A673 (cell line): Measurements from ENCODE around the gene MIEF1. TPM values are rescaled to one million over a fixed set of nuclear protein-coding genes. Genes with fewer than 3 reads are reported as not detected.

ENCODE experiments used
- BruUV-seq: library from RNA; stranded (reverse); fragments of 400-500 nt; replicated peaks from 2 replicates; lab custom pipeline; 2021; lab: Mats Ljungman, UMichigan
- CTCF ChIA-PET: fragments of 300-600 bp; sonication (Branson Sonifier 250); formaldehyde crosslinking; loops from one replicate; lab custom pipeline; 2022; ENCODE audit warnings: antibody characterized with exemption; lab: Charles Lee
- POLR2A ChIA-PET: fragments of 300-600 bp; sonication (Branson Sonifier 250); formaldehyde crosslinking; loops from one replicate; lab custom pipeline; 2022; ENCODE audit warnings: antibody characterized with exemption; ENCODE audit not compliant: low non-redundant PET; lab: Charles Lee
- DNase-seq: peaks from one replicate; pipeline ENCODE4 v3.0.0-alpha.2; 2015; ENCODE audit warnings: low spot score
- H3K27ac ChIP-seq: fragments of 200-600 bp; sonication (generic); 2 replicates; pipeline ENCODE4 v1.5.1; 2016; ENCODE audit warnings: mixed run types, low read depth, mild to moderate bottlenecking, mixed read lengths, antibody characterized with exemption, low read length; ENCODE audit not compliant: poor library complexity, severe bottlenecking
- H3K27me3 ChIP-seq: fragments of 200-600 bp; sonication (generic); replicated peaks from 2 replicates; pipeline ENCODE4 v1.6.1; 2017; ENCODE audit warnings: mixed run types, low read depth, mild to moderate bottlenecking, mixed read lengths, antibody characterized with exemption, low read length; ENCODE audit not compliant: insufficient read depth, poor library complexity
- H3K36me3 ChIP-seq: fragments of 200-600 bp; sonication (generic); 2 replicates; pipeline ENCODE4 v1.6.1; 2016; ENCODE audit warnings: mixed run types, mild to moderate bottlenecking, mixed read lengths, antibody characterized with exemption, low read length; ENCODE audit not compliant: insufficient read depth, poor library complexity, severe bottlenecking
- H3K4me1 ChIP-seq: fragments of 200-600 bp; sonication (generic); 2 replicates; pipeline ENCODE4 v1.6.1; 2017; ENCODE audit warnings: mixed run types, mild to moderate bottlenecking, mixed read lengths, antibody characterized with exemption, low read length; ENCODE audit not compliant: insufficient read depth, poor library complexity, severe bottlenecking
- H3K4me3 ChIP-seq: fragments of 200-600 bp; sonication (generic); 2 replicates; pipeline ENCODE4 v1.5.1; 2016; ENCODE audit warnings: low read depth, mixed run types, mild to moderate bottlenecking, mixed read lengths, low read length; ENCODE audit not compliant: poor library complexity, severe bottlenecking
- H3K9me3 ChIP-seq: fragments of 200-600 bp; sonication (generic); 2 replicates; pipeline ENCODE4 v1.6.1; 2016; ENCODE audit warnings: mixed run types, low read depth, mild to moderate bottlenecking, mixed read lengths, antibody characterized with exemption, low read length; ENCODE audit not compliant: poor library complexity, severe bottlenecking
- CTCF ChIP-seq: fragments of 300-800, 200-600 bp; sonication (generic); conservative IDR thresholded peaks from 2 replicates; pipeline ENCODE4 v1.5.1; 2017; ENCODE audit warnings: low read depth, mild to moderate bottlenecking, antibody characterized with exemption, low read length, moderate library complexity, mixed read lengths
- EZH2 ChIP-seq: fragments of 200-600 bp; sonication (generic); IDR thresholded peaks from 2 replicates; pipeline ENCODE4 v1.6.1; 2017; ENCODE audit warnings: borderline replicate concordance, low read depth, mild to moderate bottlenecking, mixed read lengths, antibody characterized with exemption, low read length; ENCODE audit not compliant: poor library complexity, severe bottlenecking
- intact Hi-C: fragments of 100-400 bp; cut with micrococcal nuclease; formaldehyde crosslinking; loops from one replicate; pipeline ENCODE4 v1.10.0; 2022; ENCODE audit not compliant: unreplicated experiment
- total RNA-seq: library from RNA; stranded (reverse); gene quantifications from 2 replicates; pipeline ENCODE4 v1.2.3, GENCODE V29; 2021

Gene MIEF1
- total RNA-seq, 1 experiment from 2014 or later, result 55.1 TPM

DNA sequence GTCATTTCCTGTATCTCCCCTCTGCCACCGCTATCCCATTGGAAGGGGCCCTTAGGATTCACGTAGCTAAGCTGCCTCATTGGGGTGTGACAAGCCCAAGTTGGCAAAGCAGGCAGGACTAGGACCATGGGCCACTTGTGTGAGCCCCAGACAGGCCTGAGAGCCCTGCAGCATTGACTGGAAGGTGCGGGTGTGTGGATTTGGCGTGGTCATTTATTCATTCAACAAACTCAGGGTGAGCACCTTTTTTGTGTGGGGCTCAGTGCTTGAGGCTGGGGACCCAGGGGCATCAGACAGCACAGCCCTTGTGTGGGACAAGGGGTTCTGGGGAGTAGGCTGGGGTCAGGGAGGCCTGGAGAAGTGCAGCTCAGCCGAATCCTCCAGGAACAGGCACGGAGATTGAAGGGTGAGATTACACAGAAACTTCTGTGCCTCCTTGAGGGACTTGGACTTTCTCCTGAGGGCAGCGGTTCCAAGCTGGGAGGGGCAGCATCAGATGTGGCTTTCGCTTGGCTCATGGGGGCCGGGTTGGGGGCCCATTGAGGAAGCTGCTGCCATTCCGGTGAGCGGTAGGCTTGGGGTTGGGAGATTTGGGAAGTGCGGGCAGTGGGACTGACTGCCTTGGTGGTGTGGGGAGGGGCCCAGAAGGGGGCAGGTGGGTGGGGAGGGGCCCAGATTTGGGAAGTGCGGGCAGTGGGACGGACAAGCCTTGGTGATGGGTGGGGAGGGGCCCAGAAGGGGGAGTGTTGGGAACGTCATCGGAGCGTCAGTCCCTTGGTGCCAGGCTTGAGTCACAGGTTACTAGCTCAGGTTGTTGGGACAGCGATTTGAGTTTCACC is 33.4 kb upstream of the MIEF1 start:
- no peak overlapping the region for H3K4me3 ChIP-seq
- no peaks in the 10 kb centered on the region for H3K36me3 ChIP-seq
- H3K9me3 ChIP-seq, result no peaks in the 10 kb centered on the region
- H3K27me3 ChIP-seq, result no peaks in the 10 kb centered on the region
- DNase-seq, result no peak
- H3K27ac ChIP-seq, result no peak overlapping the region
- no TSS peak for BruUV-seq
- intact Hi-C loops, result no loop called here
- no peak for TF ChIP-seq CTCF
- ChIA-PET CTCF (no interaction called here), POLR2A (no interaction called here)
- peaks cover 14% of the 10 kb centered on the region for H3K4me1 ChIP-seq

DNA sequence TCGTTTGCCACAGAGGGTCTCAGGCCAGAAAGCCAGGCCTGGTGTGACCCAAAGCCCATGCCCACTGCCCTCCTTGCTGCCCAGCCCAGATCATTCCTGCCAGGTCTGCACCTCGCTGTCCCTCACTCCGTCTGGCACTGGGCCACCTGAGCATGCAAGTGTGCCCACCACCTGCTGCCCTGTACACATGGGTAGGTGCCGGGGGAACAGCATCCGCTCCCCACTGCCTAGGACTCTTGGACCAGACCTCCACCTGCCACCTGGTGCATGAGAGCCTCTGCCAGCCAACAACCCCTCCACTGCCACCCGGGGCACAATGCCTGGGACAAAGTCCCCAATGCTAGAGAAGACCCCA is 32.8 kb upstream of the MIEF1 start:
- no peak overlapping the region for H3K27ac ChIP-seq
- no peak for DNase-seq
- ChIA-PET POLR2A (no interaction called here), CTCF (no interaction called here)
- H3K9me3 ChIP-seq, result no peaks in the 10 kb centered on the region
- intact Hi-C loops, result no loop called here
- no peak overlapping the region for H3K4me3 ChIP-seq
- H3K4me1 ChIP-seq, result peaks cover 14% of the 10 kb centered on the region
- no peaks in the 10 kb centered on the region for H3K36me3 ChIP-seq
- BruUV-seq, result no TSS peak
- TF ChIP-seq EZH2 (no peak), CTCF (no peak)
- no peaks in the 10 kb centered on the region for H3K27me3 ChIP-seq

- ChIA-PET CTCF (no interaction called here), POLR2A (no interaction called here)
- no peak overlapping the region for H3K4me3 ChIP-seq
- H3K36me3 ChIP-seq, result no peaks in the 10 kb centered on the region
- DNase-seq, result no peak
- BruUV-seq, result no TSS peak
- intact Hi-C loops, result no loop called here
- no peaks in the 10 kb centered on the region for H3K27me3 ChIP-seq
- no peak overlapping the region for H3K27ac ChIP-seq
- no peaks in the 10 kb centered on the region for H3K9me3 ChIP-seq
- peaks cover 14% of the 10 kb centered on the region for H3K4me1 ChIP-seq
- TF ChIP-seq CTCF, result no peak
- no peak for TF ChIP-seq EZH2
Measured at GRCh38 chr22:39469681-39470450, 32.2 kb upstream of the MIEF1 start.
